CD4-positive, alpha-beta T cell (primary cell): Measurements from ENCODE around the gene STX8. TPM values are rescaled to one million over a fixed set of nuclear protein-coding genes. Genes with fewer than 3 reads are reported as not detected.

Experiments
- ATAC-seq: fragments of 200-7000 bp; cut with Tn5 transposase; one replicate; pipeline ENCODE4 v1.10.0; 2022; ENCODE audit warnings: mild to moderate bottlenecking; ENCODE audit not compliant: poor library complexity
- CTCF ChIA-PET: fragments of 350-600 bp; sonication (Branson Sonifier 250); formaldehyde crosslinking; loops from one replicate; lab custom pipeline; 2021; ENCODE audit warnings: antibody characterized with exemption, inconsistent platforms; lab: Charles Lee
- POLR2A ChIA-PET: fragments of 350-600 bp; sonication (Branson Sonifier 250); formaldehyde crosslinking; loops from one replicate; lab custom pipeline; 2021; ENCODE audit warnings: antibody characterized with exemption, inconsistent platforms; lab: Charles Lee
- DNase-seq, 14 experiments: peaks; one replicate each; pipeline ENCODE4 v3.0.0-alpha.2; 2013 to 2020; ENCODE audit warnings: mixed read lengths in 2 of 14
- H3K27ac ChIP-seq, 2 donors: one replicate each; pipeline versions ENCODE4 v1.5.1 to v1.7.0; 2013; ENCODE audit warnings: low read length in 2 of 2, low read depth in 1 of 2, mild to moderate bottlenecking in 1 of 2
- H3K27me3 ChIP-seq, 2 experiments: 1 replicate in 1 of 2; 2 replicates in 1 of 2; pipeline versions ENCODE4 v1.6.1 to v1.7.0; 2013; ENCODE audit warnings: low read length in 2 of 2, control low read depth in 1 of 2, mild to moderate bottlenecking in 1 of 2, moderate library complexity in 1 of 2; ENCODE audit not compliant: insufficient read depth in 2 of 2, control insufficient read depth in 1 of 2
- H3K36me3 ChIP-seq: one replicate; pipeline ENCODE4 v1.6.1; 2013; ENCODE audit warnings: low read length, control low read depth; ENCODE audit not compliant: insufficient read depth
- H3K4me1 ChIP-seq: one replicate; pipeline ENCODE4 v1.6.1; 2013; ENCODE audit warnings: low read length, control low read depth; ENCODE audit not compliant: insufficient read depth
- H3K4me3 ChIP-seq: one replicate; pipeline ENCODE4 v1.5.1; 2013; ENCODE audit warnings: mild to moderate bottlenecking, low read length, moderate library complexity
- H3K9me3 ChIP-seq, 2 experiments: 1 replicate in 1 of 2; 2 replicates in 1 of 2; pipeline versions ENCODE4 v1.6.1 to v1.7.0; 2013; ENCODE audit warnings: low read length in 2 of 2, mild to moderate bottlenecking in 2 of 2, control low read depth in 1 of 2, moderate library complexity in 1 of 2; ENCODE audit not compliant: control insufficient read depth in 1 of 2, insufficient read depth in 1 of 2
- H3K27ac Mint-ChIP-seq: one replicate; pipeline ENCODE4 v1.8.0; 2020; ENCODE audit warnings: mixed read lengths
- H3K27me3 Mint-ChIP-seq: one replicate; pipeline ENCODE4 v1.8.0; 2021; ENCODE audit warnings: mixed read lengths
- H3K36me3 Mint-ChIP-seq: one replicate; pipeline ENCODE4 v1.8.0; 2021; ENCODE audit warnings: low read depth, mixed read lengths
- H3K4me1 Mint-ChIP-seq: one replicate; pipeline ENCODE4 v1.8.0; 2021; ENCODE audit warnings: low read depth, mixed read lengths
- H3K4me3 Mint-ChIP-seq: one replicate; pipeline ENCODE4 v1.8.0; 2020; ENCODE audit warnings: mild to moderate bottlenecking, mixed read lengths
- H3K9me3 Mint-ChIP-seq: one replicate; pipeline ENCODE4 v1.8.0; 2020; ENCODE audit warnings: mixed read lengths
- intact Hi-C, 2 experiments: fragments of 100-400 bp; cut with DNase I in 1 of 2; cut with micrococcal nuclease in 1 of 2; formaldehyde crosslinking; loops; one replicate each; pipeline versions ENCODE4 v1.15.1 to v1.9.0; 2023 to 2025; cut with DNase I, micrococcal nuclease
- total RNA-seq, 174 experiments: library from RNA in 2 of 174; stranded (reverse) in 2 of 174; gene quantifications; one replicate each; pipeline ENCODE4 v1.2.3 and lab custom pipeline; 2021 to 2026
- TF ChIP-seq, protein P1 (sequence below): fragments of 200-600 bp; IDR thresholded peaks from one replicate; pipeline ENCODE4 v1.8.0; 2022; ENCODE audit warnings: antibody characterized with exemption, mild to moderate bottlenecking

Gene STX8
- total RNA-seq, 2 experiments from 2014 or later: 52.2 to 63.2 TPM

DNA sequence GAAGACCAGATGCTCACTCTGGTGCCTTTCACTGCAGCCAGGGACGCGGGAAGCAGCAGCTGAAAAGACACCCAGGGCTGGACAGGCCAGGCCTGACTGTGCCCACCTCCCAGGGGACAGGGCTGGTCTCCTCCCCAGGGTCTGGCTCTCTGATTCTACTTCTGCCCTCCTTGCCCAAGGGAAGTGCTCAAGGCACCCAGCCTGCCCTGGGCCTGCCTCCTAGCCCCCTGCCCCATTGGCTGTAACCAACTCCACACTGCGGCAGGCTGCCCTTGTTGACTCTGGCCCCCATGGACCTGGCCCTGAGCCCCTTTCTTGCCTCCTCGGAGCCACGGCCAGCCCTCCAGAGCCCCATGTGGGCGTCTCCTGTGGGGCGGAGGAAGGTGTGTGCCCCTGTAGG, 341.9 kb downstream of the STX8 start:
- intact Hi-C loops: no loop called here
- Histone ChIP-seq H3K4me3 (no peak overlapping the region), H3K36me3 (no peaks in the 10 kb centered on the region), H3K4me1 (peaks cover under 1% of the 10 kb centered on the region), H3K27me3 (peaks cover 0 to 5% of the 10 kb centered on the region in 2 experiments), H3K9me3 (peaks cover 0 to 8% of the 10 kb centered on the region in 2 experiments), H3K27ac (no peak overlapping the region)
- ChIA-PET POLR2A (no interaction called here), CTCF (no interaction called here)
- TF ChIP-seq, protein P1, sequence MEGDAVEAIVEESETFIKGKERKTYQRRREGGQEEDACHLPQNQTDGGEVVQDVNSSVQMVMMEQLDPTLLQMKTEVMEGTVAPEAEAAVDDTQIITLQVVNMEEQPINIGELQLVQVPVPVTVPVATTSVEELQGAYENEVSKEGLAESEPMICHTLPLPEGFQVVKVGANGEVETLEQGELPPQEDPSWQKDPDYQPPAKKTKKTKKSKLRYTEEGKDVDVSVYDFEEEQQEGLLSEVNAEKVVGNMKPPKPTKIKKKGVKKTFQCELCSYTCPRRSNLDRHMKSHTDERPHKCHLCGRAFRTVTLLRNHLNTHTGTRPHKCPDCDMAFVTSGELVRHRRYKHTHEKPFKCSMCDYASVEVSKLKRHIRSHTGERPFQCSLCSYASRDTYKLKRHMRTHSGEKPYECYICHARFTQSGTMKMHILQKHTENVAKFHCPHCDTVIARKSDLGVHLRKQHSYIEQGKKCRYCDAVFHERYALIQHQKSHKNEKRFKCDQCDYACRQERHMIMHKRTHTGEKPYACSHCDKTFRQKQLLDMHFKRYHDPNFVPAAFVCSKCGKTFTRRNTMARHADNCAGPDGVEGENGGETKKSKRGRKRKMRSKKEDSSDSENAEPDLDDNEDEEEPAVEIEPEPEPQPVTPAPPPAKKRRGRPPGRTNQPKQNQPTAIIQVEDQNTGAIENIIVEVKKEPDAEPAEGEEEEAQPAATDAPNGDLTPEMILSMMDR: no peak
- ATAC-seq (no peak), DNase-seq (no peak)
- Mint-ChIP-seq H3K4me3 (no peak overlapping the region), H3K9me3 (no peaks in the 10 kb centered on the region), H3K27ac (no peak overlapping the region), H3K27me3 (no peaks in the 10 kb centered on the region), H3K4me1 (peaks cover 2% of the 10 kb centered on the region), H3K36me3 (no peaks in the 10 kb centered on the region)

DNA sequence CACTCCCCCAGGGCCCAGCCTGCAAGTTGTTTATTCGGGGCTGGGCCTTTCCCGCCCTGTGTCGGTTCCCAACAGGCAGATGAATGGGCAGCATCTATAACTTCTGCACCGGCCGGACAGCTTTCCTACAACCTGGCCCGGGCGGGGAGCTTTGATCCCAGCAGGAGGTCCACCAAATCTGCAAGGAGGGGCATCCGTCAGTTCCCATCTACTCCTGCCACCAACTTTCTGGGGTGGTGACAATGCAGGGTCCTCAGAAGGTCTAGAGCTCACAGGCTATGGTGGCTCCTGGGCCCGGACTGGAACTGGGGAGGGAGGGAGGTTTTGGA, 342.4 kb downstream of the STX8 start:
- intact Hi-C loops: no loop called here
- Histone ChIP-seq H3K4me3 (no peak overlapping the region), H3K9me3 (peaks cover 0 to 8% of the 10 kb centered on the region in 2 experiments), H3K27ac (no peak overlapping the region), H3K4me1 (no peaks in the 10 kb centered on the region), H3K36me3 (no peaks in the 10 kb centered on the region), H3K27me3 (peaks cover 0 to 5% of the 10 kb centered on the region in 2 experiments)
- Mint-ChIP-seq H3K4me3 (no peak overlapping the region), H3K27me3 (no peaks in the 10 kb centered on the region), H3K4me1 (no peaks in the 10 kb centered on the region), H3K36me3 (no peaks in the 10 kb centered on the region), H3K9me3 (no peaks in the 10 kb centered on the region), H3K27ac (no peak overlapping the region)
- POLR2A ChIA-PET: no interaction called here
- TF ChIP-seq, protein P1: no peak
- ATAC-seq: no peak
- CTCF ChIA-PET: no interaction called here
- no peak for DNase-seq

DNA sequence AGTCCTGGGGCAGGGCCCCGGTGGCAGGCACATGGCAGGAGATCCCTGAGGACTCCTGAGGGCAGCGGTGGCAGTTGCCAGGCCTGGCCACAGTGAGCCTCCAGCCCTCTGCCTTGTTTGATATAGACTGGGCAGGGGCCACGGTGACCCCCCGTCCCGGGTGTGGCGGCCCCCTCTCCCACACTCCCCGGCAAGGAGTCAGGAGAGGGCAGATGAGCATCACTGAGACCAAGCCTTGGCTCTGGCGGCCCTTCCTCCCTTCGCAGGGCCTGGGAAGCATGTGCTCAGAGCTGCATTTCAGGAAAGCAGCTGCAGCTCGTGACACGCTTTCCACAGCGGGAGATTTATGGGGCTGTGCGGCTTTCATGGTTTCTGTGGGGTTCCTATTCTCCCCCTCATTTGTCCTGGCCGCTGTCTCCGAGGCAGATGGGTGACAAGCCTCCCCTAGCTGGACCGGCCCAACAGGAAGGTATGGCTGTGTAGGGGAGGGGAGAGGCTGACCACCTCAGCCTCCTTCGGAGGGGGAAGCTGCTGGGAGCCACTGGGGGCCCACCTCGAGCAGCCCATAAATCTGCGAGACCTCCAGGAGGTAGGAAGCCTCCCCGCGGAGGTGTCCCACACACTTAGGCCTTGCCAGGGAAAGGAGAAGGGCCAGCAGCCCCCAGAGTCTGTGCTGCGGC, 342.9 kb downstream of the STX8 start:
- H3K27me3 Mint-ChIP-seq: no peaks in the 10 kb centered on the region
- Histone ChIP-seq H3K9me3 (peaks cover 0 to 8% of the 10 kb centered on the region in 2 experiments), H3K4me1 (no peaks in the 10 kb centered on the region), H3K27me3 (peaks cover 0 to 5% of the 10 kb centered on the region in 2 experiments), H3K27ac (no peak overlapping the region), H3K4me3 (no peak overlapping the region), H3K36me3 (no peaks in the 10 kb centered on the region)
- DNase-seq (no peak), ATAC-seq (no peak)
- no peak overlapping the region for H3K4me3 Mint-ChIP-seq
- H3K4me1 Mint-ChIP-seq: no peaks in the 10 kb centered on the region
- intact Hi-C loops: no loop called here
- H3K9me3 Mint-ChIP-seq: no peaks in the 10 kb centered on the region
- no peaks in the 10 kb centered on the region for H3K36me3 Mint-ChIP-seq
- POLR2A ChIA-PET: no interaction called here
- no peak overlapping the region for H3K27ac Mint-ChIP-seq
- TF ChIP-seq, protein P1: no peak
- CTCF ChIA-PET: no interaction called here
